Smooth muscle cell of trachea (primary cell): ENCODE data around the gene KDELR3. TPM values are rescaled to one million over a fixed set of nuclear protein-coding genes. Genes with fewer than 3 reads are reported as not detected.

Experiments used
- total RNA-seq: library from RNA; depleted of rRNA; stranded (reverse); fragments of >200 nt; gene quantifications from 2 replicates; pipeline ENCODE4 v1.2.1, GENCODE V29; 2014

Gene KDELR3
- 135 and 173 TPM in 2 replicates for total RNA-seq

GRCh38 chr22:38467904-38468442 lies at the start of gene KDELR3:
Gene KDELR3 (plus strand): TSS chr22:38468096. CDS start chr22:38468234, 138 bp downstream.

GRCh38 chr22:38455076-38455529 lies 12.8 kb upstream of the KDELR3 start, which contains the start of gene KCNJ4:
Gene KCNJ4 (minus strand): TSS chr22:38455199. CDS start chr22:38428132, 27,067 bp downstream.

GRCh38 chr22:38506118-38506962 lies 38.4 kb downstream of the KDELR3 start, which contains the start of gene DDX17:
Gene DDX17 (minus strand): TSS chr22:38506311.

Other genes with a start within 250 kb of the KDELR3 start
- gene TMEM184B, start 195.1 kb upstream of the KDELR3 start, total RNA-seq: 45.8 and 56.6 TPM in 2 replicates
- gene CSNK1E, start 150.7 kb upstream of the KDELR3 start, total RNA-seq: 81.7 and 108 TPM in 2 replicates
- gene KCNJ4, start 12.9 kb upstream of the KDELR3 start, total RNA-seq: not detected in 2 replicates
- gene DDX17, start 38.2 kb downstream of the KDELR3 start, total RNA-seq: 415 and 944 TPM in 2 replicates
- 2.8 and 15.3 TPM in 2 replicates for gene DMC1, start 102.1 kb downstream of the KDELR3 start, total RNA-seq
- 1.2 and 2.0 TPM in 2 replicates for gene FAM227A, start 188.3 kb downstream of the KDELR3 start, total RNA-seq
- 14.3 and 14.7 TPM in 2 replicates for gene CBY1, start 188.5 kb downstream of the KDELR3 start, total RNA-seq
- 50.3 and 75.8 TPM in 2 replicates for gene TOMM22, start 213.9 kb downstream of the KDELR3 start, total RNA-seq
- 53.2 and 57.6 TPM in 2 replicates for gene JOSD1, start 232.8 kb downstream of the KDELR3 start, total RNA-seq
- 26.0 and 31.1 TPM in 2 replicates for gene GTPBP1, start 237.8 kb downstream of the KDELR3 start, total RNA-seq